ENCODE measurements around the gene ZNF691.
"Not testable (repeated sequence)": the region's sequence is repeated elsewhere in the genome, so short reads cannot be mapped to it uniquely, and the experiment has no call there.

Gene ZNF691, protein sequence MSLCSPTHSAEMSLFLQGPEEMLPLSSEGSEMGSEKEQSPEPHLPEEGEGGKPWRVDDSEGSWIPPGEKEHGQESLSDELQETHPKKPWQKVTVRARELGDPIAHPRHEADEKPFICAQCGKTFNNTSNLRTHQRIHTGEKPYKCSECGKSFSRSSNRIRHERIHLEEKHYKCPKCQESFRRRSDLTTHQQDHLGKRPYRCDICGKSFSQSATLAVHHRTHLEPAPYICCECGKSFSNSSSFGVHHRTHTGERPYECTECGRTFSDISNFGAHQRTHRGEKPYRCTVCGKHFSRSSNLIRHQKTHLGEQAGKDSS

DNA sequence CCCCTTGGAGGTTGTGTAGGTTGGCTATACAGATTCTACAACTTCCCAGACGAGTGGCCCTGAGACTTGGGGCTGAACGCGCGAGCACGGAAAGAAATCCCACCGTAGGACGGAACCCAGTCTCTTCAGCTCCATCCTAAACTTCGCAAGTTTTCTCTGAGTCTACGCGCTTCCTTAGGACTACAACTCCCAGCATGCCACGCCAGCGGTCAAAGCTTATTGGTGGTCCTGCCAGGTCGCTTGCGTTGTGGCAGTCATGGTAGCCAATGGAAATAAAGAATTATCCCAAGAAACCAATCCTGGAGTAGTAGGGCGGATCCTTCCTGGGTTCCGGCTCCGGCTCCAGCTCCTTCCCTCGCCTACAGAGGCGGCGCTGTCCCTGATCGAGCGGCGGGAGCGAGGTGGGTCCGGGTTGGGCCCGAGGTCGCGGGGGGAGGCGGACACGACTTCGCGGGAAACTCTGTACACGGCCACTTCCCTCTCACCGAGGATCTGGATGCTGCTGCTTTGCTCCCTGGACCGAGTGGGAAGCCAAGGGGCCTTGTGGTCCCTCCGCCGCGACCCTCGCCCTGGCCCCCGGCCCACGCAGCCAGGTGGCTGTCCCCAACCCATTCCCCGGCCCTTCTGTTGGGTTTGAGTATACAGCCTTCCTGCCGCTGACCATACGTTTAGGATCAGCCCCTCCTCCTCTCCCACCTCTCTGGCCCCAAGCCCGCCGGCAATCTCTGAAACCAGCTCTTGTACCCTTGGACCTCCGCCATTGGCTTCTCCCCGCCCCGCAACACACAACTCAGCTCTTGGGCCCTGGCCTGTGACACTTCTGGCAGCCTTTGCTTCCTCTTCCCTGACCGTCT lies at the start of gene ZNF691:
Gene ZNF691 (plus strand): TSS at position 357 of the 854 bp plus-strand sequence. CDS start 3,046 bp downstream, outside the sequence.
- peak; percentile 99 for DNase-seq

DNA sequence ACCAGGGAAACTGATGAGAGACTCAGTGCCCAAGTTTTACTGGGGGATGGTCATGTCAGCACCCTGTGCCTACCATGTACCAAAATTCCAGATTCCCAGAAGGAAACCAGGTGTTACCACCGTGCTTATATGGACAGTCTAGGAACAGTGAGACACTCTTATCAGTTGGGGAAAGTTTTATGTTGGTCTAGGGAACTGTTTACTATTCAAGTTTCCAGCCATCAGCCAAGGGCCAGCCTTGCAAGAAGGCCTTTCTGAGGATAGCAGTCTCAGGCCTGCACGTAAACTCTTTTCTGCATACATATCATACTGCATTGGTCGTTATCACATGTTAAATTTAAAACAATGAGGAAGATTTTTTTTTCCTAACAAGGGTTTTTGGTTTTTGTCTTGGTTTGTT lies 49.0 kb upstream of the ZNF691 start:
- no peak for DNase-seq

DNA sequence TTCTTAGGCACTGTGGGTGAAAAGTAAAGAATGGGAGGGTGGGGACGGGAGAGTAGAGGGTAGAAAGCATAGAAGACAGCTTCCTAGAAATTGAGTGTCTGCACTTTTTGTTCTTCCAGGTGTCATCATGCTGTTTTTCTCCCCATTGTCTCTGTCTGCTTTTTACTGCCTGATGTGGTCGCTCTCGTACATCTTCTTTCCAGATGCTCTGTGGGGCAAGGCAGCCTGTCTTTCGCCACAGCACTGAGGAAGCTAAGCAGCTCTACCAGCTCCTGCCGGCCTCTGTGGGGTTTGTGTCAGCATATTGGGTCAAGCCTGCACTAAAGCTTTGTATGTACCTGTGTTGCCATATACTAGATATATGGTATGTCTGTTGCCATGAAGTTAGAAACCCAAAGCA lies 48.4 kb upstream of the ZNF691 start:
- no peak for DNase-seq

DNA sequence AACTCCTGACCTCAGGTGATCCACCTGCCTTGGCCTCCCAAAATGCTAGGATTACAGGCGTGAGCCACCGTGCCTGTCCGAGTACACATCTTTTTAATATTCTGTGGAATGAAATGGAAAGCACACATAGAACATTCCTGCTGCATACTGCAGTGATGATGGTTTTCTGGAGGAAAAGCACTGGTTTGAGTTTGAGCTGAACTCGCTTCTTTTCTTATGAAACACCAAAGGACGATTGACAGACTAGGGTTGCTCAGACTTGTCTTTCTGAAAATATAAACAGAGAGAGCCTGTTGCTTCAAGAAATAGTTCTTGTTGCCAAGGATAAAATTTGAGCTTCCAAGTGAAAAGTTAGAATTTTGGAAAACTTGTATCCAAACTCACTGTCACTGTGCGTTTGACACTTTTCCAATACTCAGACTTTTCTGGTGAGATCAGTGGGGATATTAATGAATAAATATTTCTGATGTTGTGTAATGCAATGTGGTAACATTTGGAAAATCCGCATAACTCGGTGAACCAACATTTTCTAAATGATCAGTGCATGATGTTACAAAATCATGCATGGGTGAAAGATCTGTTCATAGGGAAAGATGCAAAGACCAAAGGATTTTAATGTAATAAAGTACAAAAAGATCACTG lies 44.5 kb upstream of the ZNF691 start:
- no peak for DNase-seq

DNA sequence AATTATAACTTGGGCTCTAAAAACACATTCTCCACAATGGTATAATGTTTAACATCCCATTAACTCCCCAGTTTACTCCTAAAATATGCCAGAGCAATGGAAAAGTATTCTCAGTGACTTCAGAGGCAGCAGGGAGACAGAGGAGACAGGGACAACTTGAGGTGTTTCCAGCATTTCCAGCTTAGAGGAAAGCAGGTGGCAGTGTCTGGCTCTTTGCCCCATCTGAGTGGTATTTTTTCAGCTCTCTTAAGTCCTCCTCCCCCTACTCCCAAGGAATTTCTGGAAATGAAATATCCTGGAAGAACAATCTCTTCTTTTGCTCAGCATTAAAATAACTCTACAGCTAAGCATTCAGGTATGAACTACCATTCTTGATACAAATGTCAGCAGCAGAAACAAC lies 40.2 kb upstream of the ZNF691 start:
- no peak for DNase-seq

DNA sequence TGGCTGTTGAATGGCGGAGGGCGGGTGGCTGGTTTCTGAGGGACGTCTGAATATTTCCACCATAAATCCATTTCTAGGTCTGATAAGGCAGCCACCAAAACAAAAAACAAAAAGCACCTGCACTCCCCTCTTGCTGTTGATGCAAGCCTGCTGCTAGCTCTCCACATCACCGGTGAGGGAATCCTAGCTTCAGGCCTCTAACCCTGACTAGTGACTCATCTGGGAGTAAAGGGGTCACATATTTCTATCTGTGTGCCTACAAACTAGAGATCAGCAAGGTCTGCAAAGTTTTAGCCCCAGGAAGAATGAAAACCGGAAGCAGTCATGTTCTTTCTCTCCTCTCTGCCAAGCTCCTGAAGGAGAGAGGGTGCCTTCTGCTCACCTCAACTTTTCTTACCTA lies 39.8 kb upstream of the ZNF691 start:
- peak; percentile 7 for DNase-seq

DNA sequence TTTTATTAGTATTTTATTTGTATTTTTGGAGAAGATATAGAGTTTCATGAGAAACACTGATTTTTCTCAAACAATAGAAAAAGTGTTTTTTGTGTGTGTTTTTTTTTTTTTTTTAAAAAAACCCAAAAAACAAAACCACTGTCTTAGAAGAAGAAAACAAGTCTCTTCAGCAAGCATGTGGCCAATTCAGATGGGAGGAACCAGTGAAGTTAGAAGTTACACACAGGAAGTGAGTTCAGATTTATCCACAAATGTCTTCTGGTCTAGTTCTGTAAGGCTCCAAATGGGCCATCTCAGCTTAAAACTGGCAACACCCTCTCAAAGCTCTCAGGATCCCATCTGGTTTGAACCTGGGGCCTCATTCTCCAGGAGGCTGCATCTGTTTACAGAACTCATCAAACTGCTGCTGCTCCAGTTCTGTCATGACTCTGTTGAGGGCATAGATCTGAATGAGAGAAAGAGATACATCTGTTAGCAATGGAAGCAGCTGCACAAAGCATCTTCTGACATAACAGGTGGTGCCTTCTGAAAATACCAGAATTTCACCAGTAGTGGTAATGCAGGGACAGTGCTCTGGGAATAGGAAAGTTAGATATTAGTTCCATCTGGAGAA lies 39.3 kb upstream of the ZNF691 start:
- DNase-seq, result no peak

DNA sequence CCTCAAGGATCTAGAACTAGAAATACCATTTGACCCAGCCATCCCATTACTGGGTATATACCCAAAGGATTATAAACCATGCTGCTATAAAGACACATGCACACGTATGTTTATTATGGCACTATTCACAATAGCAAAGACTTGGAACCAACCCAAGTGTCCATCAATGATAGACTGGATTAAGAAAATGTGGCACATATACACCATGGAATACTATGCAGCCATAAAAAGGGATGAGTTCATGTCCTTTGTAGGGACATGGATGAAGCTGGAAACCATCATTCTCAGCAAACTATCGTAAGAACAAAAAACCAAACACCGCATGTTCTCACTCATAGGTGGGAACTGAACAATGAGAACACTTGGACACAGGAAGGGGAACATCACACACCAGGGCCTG lies 31.6 kb upstream of the ZNF691 start:
- DNase-seq, result not testable (repeated sequence)

DNA sequence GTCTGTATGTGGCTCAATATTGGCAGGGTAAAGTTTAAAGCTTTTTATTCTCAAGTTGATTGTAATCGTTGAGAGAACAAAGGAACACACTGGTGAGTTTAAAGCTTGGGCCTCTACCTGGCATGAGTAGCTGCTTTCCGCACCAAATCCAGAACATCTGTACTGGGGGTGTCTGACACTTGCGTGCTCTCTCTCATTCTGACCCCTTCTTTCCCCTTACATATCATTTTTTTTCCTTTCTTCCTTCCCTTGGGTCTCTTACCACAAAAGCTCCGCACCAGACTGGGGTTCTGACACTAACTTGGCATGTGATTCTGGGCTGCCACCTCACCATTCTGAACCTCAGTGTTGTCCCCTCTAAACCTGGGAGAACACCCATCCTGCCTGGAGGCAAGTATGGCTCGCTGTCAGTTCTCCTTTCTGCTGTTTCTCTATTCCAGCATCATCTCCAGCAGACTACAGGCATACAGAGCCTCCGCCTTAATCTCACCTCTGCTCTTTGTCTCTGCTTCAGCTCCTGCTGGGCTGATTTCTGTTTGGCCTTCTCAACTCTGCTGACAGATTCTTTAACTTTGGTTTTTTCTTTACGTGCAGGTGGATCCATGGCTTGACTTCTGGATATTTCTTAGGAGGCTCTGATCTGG lies 30.4 kb upstream of the ZNF691 start:
- DNase-seq, result peak; percentile 27

DNA sequence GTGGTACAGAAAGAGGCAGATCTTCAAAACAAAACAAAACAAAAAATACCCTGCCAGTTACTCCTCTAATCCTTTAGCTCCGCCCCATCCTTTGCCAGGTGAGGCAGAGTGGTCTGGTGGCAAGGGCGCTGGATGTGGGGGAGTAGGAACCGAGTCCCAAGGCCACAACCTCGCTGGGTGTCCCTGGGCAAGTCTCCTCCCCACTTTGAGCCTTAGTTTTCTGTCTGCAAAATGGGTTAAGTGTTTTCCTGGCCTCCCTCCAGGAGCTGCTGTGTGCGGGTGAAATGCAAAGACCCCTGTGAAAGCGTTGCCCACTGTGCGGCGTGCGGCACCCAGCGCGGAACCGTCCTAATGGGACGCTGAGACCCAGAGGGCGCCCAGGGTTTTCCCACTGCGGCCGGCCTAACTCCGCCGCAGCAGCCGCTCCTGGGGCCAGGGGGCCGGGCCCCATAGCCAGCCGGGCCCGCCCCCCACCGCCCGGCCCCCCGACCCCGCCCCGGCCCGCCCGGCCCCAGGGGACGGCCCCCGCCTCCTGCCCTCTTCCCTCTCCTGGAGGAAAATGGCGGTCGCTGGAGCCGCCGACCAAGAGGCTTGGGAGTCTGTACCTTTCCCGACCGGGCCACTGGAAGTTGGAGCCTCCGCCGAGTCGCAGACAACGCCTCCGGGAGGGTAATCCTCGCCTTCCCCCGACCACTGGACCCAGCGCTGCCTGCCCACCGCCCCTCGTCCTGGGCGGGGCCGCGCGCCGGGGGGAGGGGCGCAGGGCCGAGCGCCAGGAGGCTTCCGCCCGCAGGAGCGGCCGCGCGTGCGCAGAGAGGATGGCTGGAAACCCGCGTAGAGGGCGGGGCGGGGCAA lies 29.6 kb upstream of the ZNF691 start, which contains the start of the genes ERMAP and SVBP:
Gene ERMAP (plus strand): TSS at position 538 of the 855 bp plus-strand sequence. CDS start 13,327 bp downstream, outside the sequence.
Gene SVBP (minus strand): TSS at position 813 of the 855 bp plus-strand sequence. CDS start 853 bp downstream, outside the sequence.
- peak; percentile 84 for DNase-seq

DNA sequence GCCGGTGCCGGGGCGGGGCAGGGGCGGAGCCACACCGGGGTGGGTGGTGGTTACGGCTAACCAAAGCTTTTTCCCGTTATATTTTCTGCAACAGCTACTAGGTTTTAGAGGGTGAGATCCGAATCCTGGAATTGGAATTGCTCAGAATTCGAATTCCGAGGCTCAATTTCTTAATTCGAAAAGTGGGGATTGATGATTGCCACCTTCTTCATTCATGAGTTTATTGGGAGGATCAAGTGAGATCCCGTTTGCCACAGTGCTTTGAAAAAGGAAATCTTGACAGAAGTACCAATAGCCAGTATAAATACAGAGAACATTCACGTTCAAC lies 29.0 kb upstream of the ZNF691 start:
- DNase-seq, result no peak

DNA sequence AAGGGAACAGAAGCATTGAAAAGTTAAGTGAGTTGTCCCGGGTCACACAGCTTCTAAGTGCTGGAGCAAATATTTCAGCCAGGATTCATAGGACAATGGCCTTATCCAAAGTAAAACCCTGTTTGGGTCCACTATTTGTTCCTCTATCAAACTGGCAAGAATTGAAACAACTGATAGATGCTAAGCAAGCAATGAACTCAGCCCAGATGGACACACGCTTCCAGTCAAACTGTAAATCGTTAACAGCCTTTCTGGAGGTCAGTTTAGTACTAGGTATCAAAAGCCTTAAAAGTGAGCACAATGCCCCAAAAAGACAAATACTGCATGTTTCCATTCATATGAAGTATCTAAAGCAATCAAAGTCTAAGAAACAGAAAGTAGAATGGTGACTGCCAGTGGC lies 28.4 kb upstream of the ZNF691 start:
- DNase-seq, result no peak

DNA sequence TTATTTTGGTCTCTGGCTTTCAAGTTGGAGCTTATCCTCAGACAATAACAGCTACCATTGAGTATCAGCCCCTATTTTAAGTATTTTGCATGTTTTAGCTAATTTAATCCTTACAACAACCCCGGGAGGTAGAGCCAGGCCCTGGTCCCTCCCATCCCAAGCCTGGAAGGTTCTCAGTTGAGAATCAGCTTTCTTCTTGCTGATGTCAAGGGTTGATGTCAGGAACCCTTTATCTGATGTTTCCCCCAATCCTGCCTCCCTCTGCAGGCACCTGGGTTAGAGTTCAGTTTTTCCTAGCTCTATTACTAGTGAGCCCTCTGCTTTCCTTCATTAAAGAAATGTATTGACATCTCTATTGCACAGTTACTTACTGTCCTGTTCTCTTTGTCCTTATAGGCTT lies 25.6 kb upstream of the ZNF691 start:
- no peak for DNase-seq

DNA sequence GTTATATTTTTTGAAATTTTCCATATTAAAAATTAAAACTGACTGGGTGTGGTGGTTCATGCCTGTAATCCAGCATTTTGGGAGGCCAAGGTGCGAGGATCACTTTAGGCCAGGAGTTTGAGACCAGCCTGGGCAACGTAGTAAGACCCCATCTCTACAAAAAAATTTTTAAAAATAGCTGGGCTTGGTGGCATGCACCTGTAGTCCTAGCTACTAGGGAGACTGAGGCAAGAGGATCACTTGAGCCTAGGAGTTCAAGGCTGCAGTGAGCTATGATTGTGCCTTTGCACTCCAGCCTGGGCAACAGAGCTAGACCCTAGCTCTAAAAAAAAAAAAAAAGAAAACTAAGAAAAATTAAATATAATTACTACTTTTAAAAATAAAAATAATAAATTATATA lies 24.7 kb upstream of the ZNF691 start:
- DNase-seq, result no peak

DNA sequence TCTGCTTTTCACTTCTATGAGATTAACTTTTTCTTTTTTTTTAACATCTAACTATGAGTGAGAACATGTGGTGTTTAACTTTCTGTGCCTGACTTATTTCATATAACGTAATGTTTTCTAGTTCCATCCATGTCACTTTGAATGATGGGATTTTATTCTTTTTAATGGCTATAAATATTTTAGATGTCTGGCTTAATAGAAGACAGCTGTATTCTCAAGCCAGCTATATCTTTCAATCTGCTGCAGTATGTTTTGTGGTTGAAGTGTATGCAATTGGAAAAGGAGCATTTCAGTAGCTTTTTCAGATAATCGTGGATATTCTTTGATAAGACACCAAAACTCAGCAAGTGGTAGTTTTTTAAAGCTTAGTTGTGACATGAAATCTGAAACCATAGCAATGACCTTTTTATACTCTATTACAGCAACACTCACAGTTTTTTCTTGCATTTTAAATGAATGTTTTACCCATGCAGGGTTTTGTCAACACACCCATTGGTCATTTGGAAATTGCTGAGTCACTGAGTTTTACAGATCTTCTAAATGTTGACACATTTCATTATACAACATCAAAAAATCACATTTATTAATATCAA lies 23.5 kb upstream of the ZNF691 start:
- DNase-seq, result no peak

DNA sequence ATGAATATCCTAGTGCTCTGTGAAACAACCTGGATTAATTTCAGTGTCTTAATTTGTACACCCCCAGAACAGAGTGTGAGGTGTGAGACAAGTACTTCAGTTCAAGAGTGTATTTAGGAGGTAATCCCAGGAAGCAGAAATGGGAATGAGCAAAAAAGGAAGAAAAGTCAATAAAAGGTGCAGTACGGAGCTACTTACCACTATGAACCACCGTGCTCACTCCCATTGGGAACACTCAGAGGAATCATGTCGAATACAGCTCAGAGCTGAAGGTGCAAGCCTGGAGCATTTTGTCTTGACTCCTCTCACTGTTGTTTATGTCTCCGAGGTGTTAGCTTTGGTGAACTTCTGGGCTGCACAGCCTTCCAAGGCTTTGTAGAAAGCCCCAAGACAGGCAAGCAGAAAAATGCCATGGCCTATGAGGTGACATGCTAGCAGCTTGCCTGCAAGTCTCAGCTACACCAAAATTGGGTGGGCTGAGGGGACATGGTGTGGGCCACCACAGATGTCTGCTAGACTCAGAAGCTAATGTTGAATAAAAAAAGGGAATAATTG lies 21.9 kb upstream of the ZNF691 start:
- no peak for DNase-seq

DNA sequence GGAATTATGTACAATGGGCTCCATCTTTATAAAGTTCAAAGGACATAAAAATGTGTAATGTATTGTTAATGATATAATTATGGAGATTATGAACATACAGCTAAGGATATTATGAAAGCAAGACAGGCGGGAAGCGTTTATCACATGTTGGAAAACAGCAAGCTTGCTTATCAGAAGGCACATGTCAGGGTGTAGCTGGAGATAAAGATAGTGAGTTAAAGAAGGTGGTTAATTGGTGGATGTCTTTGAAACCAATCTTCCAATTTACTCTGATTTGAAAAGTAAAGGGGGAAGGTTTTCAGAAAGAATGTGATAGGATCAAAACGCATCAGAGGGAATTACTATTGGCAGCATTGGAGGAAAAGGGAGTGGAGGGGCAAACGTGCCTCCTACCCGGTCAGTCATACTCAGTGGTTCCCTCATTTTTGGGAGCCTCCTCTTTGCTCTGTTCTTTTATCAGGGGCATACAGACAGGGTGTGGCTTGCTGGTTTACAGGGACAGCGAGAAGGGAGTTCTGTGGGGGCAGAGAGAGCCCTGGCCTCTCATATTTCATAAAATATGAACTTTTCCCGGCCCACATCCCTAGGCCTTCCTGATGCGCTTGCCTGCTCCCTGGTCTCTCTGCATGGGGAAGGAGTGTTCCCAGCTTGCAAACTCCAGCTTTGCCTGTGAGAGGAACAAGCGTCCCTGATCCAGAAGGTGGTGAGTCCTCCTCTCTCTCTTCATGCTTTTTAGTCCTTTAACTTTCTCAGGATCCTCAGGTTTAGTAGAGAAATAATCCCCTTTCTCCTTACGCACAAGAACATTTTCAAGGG lies 21.2 kb upstream of the ZNF691 start:
- no peak for DNase-seq

DNA sequence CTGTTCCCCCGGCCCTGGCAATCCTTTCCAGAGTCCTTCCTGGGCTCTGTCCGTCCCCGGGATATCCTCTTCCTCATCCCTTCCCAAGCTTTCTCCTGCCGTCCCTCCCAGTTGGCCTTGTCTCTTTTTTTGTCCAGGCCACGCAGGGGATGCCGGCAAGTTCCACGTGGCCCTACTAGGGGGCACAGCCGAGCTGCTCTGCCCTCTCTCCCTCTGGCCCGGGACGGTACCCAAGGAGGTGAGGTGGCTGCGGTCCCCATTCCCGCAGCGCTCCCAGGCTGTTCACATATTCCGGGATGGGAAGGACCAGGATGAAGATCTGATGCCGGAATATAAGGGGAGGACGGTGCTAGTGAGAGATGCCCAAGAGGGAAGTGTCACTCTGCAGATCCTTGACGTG lies 15.8 kb upstream of the ZNF691 start:
- no peak for DNase-seq

DNA sequence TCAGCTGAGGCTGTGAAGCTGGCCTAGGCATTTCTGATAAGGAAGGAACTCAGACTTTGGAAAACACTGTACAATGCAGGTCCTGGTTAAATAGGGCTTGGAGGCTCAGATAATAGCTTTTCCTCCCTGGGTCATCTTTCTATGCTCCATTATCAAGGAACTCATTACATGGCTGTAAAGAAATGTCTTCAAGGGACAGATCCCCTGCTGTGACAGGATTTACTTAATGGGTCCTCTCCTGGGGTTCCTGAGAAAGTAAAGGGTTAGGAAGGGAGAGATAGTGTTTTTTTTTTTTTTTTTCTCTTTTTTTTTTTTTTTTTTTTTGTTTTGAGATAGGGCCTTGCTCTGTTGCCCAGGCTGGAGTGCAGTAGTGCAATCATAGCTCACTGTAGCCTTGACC lies 15.1 kb upstream of the ZNF691 start:
- no peak for DNase-seq

DNA sequence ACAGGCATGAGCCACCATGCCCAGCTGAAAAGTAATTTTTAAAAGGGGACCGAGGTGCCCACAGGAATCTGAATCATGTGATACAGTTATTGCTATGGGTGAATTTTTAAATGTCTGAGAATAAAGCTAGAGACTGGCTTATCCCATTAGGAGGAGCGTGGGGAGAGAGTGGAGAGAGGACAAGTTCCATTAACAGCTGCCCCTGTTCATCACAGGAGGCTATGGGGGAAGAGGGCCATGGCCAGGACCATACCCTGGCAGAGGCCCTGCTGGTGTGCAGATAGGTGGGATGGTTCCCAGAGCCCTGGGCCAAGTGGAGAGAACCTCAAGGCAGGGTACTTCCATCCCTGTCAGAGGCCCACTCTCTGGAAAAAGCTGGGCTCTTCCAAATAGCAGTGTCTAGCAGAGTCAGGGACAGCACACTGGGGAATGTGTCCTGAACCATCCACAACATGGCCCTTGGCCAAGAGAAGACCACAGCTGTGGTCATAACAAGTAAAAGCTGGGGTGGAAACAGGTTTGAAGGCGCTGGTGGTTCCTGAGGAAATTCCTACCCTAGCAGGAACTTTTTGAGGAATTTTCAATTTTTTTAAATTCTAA lies 13.7 kb upstream of the ZNF691 start:
- no peak for DNase-seq
